ENCODE measurements around the gene RGL2. TPM values are rescaled to one million over a fixed set of nuclear protein-coding genes. Genes with fewer than 3 reads are reported as not detected.
"Not testable (repeated sequence)": the region's sequence is repeated elsewhere in the genome, so short reads cannot be mapped to it uniquely, and the experiment has no call there.

Gene RGL2, protein sequence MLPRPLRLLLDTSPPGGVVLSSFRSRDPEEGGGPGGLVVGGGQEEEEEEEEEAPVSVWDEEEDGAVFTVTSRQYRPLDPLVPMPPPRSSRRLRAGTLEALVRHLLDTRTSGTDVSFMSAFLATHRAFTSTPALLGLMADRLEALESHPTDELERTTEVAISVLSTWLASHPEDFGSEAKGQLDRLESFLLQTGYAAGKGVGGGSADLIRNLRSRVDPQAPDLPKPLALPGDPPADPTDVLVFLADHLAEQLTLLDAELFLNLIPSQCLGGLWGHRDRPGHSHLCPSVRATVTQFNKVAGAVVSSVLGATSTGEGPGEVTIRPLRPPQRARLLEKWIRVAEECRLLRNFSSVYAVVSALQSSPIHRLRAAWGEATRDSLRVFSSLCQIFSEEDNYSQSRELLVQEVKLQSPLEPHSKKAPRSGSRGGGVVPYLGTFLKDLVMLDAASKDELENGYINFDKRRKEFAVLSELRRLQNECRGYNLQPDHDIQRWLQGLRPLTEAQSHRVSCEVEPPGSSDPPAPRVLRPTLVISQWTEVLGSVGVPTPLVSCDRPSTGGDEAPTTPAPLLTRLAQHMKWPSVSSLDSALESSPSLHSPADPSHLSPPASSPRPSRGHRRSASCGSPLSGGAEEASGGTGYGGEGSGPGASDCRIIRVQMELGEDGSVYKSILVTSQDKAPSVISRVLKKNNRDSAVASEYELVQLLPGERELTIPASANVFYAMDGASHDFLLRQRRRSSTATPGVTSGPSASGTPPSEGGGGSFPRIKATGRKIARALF
- total RNA-seq = 54.7 and 66.5 TPM in 2 replicates

DNA sequence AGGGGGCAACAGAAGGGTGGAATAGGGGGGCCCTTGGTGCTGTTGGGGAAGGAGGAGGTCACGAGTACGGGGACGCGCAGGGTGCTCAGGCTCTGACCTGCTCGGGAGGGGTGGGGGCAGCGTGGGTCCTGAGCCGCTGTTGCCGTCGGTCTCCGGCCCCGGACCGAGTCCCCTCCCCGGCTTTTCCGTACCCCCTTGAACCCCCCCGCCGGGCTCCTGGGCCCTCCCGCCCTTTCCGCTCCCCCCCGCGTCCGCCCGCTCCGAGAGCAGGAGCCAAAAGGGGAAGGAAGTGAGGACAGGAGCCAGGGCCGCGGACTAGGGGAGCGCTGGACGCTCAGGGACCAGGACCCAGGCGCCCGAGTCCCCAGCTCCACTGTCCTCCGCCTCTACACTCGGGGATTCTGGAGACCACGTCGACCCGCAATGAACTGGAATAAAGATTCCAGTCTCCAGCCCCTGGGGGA, at the start of gene RGL2:
Gene RGL2 (minus strand): TSS at position 170 of the 464 bp plus-strand sequence. CDS start 332 bp downstream, outside the sequence.
- peak within 1 kb of the TSS; percentile 98 for H3K27ac Mint-ChIP-seq
- DNase-seq (peak; percentile 63), ATAC-seq (ENCODE audit: low read depth) (peak; percentile 45)
- H3K36me3 Mint-ChIP-seq (ENCODE audit: low read depth) = peaks cover 74% of the 10 kb centered on the region
- TF ChIP-seq, protein P1, sequence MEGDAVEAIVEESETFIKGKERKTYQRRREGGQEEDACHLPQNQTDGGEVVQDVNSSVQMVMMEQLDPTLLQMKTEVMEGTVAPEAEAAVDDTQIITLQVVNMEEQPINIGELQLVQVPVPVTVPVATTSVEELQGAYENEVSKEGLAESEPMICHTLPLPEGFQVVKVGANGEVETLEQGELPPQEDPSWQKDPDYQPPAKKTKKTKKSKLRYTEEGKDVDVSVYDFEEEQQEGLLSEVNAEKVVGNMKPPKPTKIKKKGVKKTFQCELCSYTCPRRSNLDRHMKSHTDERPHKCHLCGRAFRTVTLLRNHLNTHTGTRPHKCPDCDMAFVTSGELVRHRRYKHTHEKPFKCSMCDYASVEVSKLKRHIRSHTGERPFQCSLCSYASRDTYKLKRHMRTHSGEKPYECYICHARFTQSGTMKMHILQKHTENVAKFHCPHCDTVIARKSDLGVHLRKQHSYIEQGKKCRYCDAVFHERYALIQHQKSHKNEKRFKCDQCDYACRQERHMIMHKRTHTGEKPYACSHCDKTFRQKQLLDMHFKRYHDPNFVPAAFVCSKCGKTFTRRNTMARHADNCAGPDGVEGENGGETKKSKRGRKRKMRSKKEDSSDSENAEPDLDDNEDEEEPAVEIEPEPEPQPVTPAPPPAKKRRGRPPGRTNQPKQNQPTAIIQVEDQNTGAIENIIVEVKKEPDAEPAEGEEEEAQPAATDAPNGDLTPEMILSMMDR (IDR thresholded peaks at IDR 0.05) = no peak
- H3K4me3 Mint-ChIP-seq = peak within 1 kb of the TSS; percentile 96
- intact Hi-C loops (cut with micrococcal nuclease) = loop anchor here (1.0 to 5.0 kb wide), 11 partner anchors 10 to 137 kb away; partner anchors contain the start of genes B3GALT4, KIFC1, PFDN6 and RXRB
- H3K27me3 Mint-ChIP-seq = no peaks in the 10 kb centered on the region
- CTCF ChIA-PET = interaction anchor here (0.7 to 3.2 kb wide), 9 partner anchors 10 to 46 kb away, joined by 3 to 17 read pairs (median 4); partner anchors contain the start of genes B3GALT4, PFDN6, WDR46 and ZBTB22
- no peaks in the 10 kb centered on the region for H3K9me3 Mint-ChIP-seq
- POLR2A ChIA-PET = interaction anchor here (0.6 to 5.3 kb wide), 23 partner anchors 9 to 1560 kb away, joined by 3 to 84 read pairs (median 5); partner anchors contain the start of genes B3GALT4, CUTA, PFDN6 and RING1
- peaks cover 32% of the 10 kb centered on the region for H3K4me1 Mint-ChIP-seq

DNA sequence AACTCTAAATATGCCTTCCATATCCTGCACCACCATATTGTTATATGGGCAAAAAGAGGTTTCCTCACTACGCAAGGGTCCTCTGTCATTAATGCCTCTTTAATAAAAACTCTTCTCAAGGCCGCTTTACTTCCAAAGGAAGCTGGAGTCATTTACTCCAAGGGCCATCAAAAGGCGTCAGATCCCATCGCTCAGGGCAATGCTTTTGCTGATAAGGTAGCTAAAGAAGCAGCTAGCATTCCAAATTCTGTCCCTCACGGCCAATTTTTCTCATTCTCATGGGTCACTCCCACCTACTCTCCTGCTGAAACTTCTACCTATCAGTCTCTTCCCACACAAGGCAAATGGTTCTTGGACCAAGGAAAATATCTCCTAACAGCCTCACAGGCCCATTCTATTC, 49.1 kb upstream of the RGL2 start:
- Mint-ChIP-seq H3K9me3 (no peaks in the 10 kb centered on the region), H3K36me3 (ENCODE audit: low read depth) (no peaks in the 10 kb centered on the region), H3K27ac (no peak overlapping the region), H3K4me1 (peaks cover 29% of the 10 kb centered on the region), H3K27me3 (no peaks in the 10 kb centered on the region), H3K4me3 (no peak overlapping the region)
- DNase-seq (no peak), ATAC-seq (ENCODE audit: low read depth) (no peak)
- ChIA-PET CTCF (no interaction called here), POLR2A (no interaction called here)
- intact Hi-C loops (cut with micrococcal nuclease) = no loop called here
- TF ChIP-seq, protein P1 (IDR thresholded peaks at IDR 0.05) = no peak

DNA sequence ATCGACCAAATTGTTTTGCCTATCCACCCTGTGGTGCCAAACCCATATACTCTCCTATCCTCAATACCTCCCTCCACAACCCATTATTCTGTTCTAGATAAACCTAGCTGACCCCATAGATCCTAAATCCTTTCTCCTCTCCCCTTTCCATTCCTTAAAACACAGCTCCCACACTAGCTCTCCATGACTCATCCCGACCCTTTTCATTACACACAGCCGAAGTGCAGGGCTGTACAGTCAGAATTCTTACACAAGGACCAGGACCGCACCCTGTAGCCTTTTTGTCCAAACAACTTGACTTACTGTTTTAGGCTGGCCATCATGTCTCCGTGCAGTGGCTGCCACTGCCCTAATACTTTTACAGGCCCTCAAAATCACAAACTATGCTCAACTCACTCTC, 48.2 kb upstream of the RGL2 start:
- ATAC-seq (ENCODE audit: low read depth); H3K4me3 Mint-ChIP-seq; H3K9me3 Mint-ChIP-seq; CTCF ChIA-PET; H3K27ac Mint-ChIP-seq; DNase-seq; H3K36me3 Mint-ChIP-seq (ENCODE audit: low read depth); H3K27me3 Mint-ChIP-seq; POLR2A ChIA-PET; intact Hi-C loops (cut with micrococcal nuclease): not testable (repeated sequence)
- H3K4me1 Mint-ChIP-seq = peaks cover 29% of the 10 kb centered on the region

DNA sequence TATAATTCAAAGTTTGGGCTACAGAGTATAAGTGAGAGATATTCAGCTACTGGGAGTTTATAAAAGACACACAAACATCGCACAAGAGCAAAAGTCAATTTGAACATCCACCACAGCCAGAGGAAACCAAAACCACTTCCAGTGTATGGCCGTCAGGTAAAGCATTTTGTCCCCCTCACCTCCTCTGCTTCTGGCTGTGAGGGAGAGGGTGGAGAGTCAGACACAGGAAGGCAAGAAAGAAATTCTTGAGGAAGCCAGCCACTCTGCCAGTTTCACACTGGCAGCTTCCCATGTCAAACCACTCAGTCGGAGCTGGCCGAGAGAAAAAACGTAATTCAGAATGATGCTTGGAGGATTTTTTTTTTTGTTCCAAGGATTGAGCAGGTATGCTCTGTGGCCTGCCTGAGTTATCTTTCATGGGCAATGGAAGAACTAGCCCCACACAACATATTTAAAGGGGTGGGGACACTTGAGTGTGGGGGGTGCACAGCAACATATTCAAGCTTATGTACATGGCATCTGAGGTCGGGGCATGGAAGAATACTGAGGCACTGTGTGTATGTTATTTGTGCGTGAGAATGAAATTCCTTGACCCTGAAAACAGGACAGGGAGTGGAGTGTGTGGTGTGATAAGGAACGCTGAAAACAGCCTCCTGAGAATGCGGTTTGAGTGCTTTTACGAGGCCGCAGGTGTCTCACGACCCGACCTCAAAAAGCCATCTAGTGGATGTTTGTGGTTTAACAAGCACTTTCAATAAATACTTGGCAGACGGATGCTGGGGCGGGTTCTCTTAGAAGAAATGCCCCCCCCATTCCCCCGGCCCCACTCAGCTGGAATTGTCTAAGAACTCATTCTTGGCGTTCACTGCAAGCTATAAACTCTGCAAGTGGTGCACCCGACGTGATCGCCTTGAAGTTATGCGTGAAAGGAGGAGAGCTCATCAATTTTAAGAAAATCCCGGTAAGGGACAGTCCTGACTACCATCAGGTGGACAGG, 46.3 kb upstream of the RGL2 start:
- TF ChIP-seq, protein P1 (IDR thresholded peaks at IDR 0.05) = no peak
- no peaks in the 10 kb centered on the region for H3K27me3 Mint-ChIP-seq
- H3K4me3 Mint-ChIP-seq = peak overlapping the region; percentile 80
- peak; percentile 31 for DNase-seq
- H3K36me3 Mint-ChIP-seq (ENCODE audit: low read depth) = no peaks in the 10 kb centered on the region
- H3K27ac Mint-ChIP-seq = peak overlapping the region; percentile 92
- peaks cover 35% of the 10 kb centered on the region for H3K4me1 Mint-ChIP-seq
- POLR2A ChIA-PET = interaction anchor here (0.5 to 5.3 kb wide), 19 partner anchors 10 to 224 kb away, joined by 3 to 102 read pairs (median 6); partner anchors contain the start of genes B3GALT4, PFDN6, RGL2 and RPS18
- no peaks in the 10 kb centered on the region for H3K9me3 Mint-ChIP-seq
- CTCF ChIA-PET = interaction anchor here (0.8 to 2.6 kb wide), 13 partner anchors 13 to 184 kb away, joined by 3 to 19 read pairs (median 6); partner anchors contain the start of genes B3GALT4, PFDN6, RGL2 and RPS18
- ATAC-seq (ENCODE audit: low read depth) = peak; percentile 35
- intact Hi-C loops (cut with micrococcal nuclease) = loop anchor here (1.0 kb wide), 5 partner anchors 22 to 68 kb away; partner anchors contain the start of genes B3GALT4, KIFC1 and TAPBP

Measured in activated B cell treated with CpG ODN at 0.5 μM for 24 hours (primary cell).